ENCODE measurements around the gene SOX11.

SOX11 gene

DNA sequence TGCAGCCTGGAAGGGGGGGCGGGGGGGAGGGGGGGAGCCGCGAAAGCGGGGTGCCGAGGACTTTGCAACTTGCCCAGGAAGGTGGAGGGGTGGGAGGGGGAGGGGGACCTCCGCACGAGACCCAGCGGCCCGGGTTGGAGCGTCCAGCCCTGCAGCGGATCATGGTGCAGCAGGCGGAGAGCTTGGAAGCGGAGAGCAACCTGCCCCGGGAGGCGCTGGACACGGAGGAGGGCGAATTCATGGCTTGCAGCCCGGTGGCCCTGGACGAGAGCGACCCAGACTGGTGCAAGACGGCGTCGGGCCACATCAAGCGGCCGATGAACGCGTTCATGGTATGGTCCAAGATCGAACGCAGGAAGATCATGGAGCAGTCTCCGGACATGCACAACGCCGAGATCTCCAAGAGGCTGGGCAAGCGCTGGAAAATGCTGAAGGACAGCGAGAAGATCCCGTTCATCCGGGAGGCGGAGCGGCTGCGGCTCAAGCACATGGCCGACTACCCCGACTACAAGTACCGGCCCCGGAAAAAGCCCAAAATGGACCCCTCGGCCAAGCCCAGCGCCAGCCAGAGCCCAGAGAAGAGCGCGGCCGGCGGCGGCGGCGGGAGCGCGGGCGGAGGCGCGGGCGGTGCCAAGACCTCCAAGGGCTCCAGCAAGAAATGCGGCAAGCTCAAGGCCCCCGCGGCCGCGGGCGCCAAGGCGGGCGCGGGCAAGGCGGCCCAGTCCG lies 540 bp downstream of the SOX11 start:
- DNase-seq (ENCODE audit: low read depth): no peak

DNA sequence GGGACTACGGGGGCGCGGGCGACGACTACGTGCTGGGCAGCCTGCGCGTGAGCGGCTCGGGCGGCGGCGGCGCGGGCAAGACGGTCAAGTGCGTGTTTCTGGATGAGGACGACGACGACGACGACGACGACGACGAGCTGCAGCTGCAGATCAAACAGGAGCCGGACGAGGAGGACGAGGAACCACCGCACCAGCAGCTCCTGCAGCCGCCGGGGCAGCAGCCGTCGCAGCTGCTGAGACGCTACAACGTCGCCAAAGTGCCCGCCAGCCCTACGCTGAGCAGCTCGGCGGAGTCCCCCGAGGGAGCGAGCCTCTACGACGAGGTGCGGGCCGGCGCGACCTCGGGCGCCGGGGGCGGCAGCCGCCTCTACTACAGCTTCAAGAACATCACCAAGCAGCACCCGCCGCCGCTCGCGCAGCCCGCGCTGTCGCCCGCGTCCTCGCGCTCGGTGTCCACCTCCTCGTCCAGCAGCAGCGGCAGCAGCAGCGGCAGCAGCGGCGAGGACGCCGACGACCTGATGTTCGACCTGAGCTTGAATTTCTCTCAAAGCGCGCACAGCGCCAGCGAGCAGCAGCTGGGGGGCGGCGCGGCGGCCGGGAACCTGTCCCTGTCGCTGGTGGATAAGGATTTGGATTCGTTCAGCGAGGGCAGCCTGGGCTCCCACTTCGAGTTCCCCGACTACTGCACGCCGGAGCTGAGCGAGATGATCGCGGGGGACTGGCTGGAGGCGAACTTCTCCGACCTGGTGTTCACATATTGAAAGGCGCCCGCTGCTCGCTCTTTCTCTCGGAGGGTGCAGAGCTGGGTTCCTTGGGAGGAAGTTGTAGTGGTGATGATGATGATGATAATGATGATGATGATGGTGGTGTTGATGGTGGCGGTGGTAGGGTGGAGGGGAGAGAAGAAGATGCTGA lies 1.4 kb downstream of the SOX11 start:
- DNase-seq (ENCODE audit: low read depth): no peak

DNA sequence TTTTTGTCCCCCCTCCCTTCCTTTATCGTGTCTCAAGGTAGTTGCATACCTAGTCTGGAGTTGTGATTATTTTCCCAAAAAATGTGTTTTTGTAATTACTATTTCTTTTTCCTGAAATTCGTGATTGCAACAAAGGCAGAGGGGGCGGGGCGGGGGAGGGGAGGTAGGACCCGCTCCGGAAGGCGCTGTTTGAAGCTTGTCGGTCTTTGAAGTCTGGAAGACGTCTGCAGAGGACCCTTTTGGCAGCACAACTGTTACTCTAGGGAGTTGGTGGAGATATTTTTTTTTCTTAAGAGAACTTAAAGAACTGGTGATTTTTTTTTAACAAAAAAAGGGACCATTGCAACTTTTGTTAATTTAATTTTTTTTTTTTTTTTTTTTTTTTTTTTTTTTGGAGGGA lies 2.1 kb downstream of the SOX11 start:
- no peak for DNase-seq (ENCODE audit: low read depth)

DNA sequence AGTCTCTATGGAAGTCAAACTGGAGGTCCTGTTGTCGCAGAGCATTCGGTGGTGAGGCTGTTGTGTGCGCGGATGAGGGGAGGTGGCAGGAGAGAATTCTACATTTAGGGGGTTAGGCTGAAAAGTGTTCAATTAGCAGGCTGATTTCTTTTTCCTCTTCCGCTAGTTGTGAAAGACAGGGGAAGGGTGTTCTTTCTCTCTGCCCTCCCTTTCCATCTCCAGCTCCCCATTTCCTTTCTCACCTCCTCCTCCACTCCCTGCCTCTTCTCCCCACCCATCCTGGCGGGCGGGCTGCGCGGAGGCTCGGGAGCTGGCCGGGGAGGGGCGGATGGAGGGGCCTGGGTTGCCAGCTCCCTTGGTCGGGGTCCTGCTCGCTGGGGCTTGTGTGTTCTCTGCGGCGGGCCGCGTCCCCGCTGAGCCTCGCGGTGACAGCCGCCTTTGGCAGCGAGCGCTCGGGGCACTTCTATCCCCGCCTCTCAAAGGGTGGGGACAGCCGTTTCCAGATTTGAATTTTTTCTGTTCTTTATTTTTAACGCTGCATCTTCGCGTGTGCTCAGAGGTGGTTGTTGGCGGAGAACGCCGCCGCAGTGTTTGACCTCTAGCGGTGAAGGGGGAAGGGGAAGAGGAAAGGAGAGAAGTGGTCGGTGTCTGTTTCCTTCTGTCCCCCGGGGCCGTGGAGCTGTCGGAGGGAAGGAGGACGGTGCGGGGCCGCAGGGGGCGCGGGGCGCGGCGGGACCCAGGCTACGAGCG lies 3.6 kb downstream of the SOX11 start:
- DNase-seq (ENCODE audit: low read depth): no peak

DNA sequence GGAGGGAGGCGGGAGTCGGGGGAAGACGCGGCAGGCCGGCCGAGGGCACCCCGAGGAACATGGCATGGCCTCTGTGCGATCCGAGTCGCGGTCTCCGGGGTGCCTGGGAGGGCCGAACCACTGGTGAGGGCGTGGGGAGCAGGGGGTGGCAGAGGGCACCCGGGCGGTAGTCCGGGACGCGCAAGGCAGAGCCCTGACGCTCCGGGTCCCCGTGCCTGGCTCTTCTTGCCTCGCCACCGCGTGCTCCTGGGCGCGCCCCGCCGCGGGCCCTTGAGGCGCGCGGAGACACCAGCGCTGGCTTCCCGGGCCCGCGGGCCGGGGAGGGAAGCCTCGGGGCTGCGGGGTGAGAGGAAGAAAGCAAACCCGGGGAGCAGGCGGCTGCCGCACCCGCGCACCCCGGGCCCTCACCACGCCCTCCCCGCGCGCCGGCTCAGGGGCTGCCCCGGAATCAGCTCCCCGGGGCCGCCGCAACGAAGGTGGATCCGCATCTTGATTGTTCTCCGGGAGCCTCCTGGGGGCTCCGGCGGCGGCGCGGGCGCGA lies 4.3 kb downstream of the SOX11 start:
- no peak for DNase-seq (ENCODE audit: low read depth)

DNA sequence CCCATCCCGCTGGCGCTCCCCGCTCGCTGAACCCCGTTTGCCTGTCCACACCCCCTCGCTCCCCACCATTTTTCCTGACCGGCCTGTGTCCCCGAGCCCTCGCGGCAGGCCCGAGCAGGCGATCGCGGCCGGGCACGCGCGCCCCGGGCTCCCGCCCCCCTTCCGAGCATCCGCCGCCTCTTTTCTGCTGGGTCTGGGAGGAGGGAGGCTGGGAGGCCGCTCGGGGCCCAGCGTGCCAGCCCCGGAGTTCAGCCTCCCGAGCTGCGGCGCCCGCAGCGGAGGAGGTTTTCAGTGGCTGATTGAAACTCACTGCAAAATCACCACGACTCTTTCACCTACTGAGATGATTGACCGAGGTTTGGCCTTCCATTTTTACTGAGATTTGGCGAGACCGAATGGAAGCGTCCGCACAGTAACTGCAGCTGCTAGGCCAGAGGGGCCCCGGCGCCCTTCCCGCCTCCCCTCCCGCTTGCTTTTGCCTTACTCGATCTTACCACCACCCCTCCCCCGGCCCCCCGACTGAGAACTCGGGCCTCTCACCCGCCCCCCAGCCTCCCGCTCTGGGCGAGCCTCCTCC lies 4.8 kb downstream of the SOX11 start:
- no peak for DNase-seq (ENCODE audit: low read depth)

DNA sequence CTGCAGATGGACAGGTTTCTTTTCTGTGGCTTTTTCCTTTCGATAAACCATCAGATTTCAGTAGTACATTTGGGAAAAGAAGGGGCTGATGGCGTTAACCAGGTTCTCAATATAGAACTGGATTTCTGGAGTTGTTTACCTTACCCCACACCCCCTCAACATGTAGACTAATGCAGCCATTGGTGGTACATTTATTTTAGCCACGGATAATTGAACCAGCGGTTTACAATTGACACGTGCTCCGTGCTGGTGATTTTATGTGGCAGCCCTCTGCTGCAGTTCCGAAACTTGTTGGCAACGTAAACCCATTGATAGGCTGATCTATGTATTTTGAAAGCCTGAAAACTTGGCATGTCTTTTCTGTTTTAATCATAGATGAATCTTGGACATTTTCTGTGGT lies 5.4 kb downstream of the SOX11 start:
- DNase-seq (ENCODE audit: low read depth): no peak

DNA sequence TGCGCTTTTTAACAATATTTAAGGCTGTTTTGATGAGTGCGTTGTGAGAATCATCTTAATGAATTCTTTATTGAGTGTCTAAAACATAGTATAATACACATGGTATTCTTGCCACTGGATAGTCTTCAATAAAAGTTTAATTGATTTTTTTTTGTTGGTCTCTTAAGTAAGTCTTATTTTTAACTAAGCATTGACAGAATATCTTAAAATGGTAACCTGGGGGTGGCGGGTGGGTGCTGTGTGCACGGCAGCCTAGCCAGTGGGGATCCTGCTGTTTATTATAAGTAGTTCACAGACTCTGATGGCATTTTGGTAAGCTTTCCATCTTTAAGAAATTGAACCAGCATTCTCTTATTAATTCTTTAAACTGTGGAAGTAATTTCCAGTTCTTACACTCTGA lies 6.0 kb downstream of the SOX11 start:
- no peak for DNase-seq (ENCODE audit: low read depth)

DNA sequence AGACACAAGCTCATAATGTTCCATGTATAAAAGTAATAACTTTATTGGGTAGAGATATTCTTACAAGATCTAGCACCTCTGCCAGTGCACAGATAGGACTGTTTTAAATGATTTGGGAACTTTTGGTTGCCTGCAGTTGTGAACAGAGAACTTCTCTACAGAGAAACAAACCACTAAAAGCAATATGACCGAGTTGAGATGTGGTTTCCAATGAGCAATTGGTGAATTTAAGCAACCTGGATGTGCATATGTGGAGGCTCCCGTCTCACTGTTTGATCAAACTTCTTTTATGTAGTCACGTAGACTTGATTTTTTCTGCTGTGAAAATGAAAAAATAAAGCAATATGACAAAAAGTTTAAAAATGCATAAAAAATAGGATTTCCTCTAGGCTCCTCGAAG lies 7.8 kb downstream of the SOX11 start:
- no peak for DNase-seq (ENCODE audit: low read depth)

DNA sequence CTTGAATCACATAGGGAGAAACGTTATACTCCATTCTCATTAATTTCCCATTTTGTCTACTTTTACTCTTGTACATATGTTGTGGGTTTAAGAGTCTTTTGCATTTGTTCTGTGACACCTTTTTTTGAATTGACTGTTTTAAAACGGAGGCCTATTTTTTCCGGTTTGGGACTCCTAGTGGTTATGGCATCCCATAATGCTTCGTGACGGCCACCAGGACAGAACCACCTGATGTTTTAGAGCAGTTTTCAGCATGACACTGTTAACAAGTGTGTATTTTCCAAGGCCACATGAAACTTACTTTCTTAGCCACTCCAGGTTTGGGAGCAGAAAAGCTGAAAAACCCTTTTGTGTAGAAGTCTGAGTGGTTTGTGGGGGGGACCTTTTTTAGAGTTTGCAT lies 8.4 kb downstream of the SOX11 start:
- DNase-seq (ENCODE audit: low read depth): no peak

DNA sequence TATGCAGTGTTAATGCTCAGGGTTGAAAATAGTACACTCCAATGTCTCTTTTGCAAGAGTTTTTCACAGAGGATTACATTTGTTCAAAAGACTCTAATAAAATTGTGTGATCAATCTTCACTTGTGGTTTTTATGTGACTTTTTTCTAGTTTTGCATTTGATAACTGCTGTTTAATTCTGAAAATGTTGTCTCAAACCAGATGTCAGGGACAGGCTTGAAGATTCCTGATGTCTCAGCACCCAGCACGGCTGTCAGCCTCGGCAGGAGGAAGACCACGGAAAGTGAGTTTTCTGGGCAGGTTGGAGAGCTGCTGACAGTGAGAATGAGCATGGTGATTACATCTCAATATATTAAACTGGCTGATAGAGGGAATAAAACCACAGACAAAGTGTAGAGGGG lies 9.1 kb downstream of the SOX11 start:
- DNase-seq (ENCODE audit: low read depth): no peak

DNA sequence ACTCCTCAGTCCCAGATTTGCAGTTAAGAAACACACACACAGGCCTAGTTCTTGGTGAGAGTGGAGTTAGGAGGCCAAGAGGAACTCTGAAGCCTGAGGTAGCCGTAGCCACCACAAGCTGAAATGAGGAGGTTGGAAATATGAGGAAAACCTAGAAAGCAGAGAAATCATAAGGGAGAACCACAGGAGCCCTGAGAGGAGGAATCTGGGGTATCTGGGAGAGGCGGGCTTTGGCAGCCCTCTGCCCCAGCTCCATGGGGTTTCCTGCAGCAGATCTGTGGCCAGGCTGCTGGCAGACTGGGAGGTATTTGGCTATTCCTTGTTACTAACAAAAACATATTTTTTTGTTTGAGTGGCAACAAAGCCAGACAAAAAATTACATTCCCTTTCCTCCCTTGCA lies 11.0 kb downstream of the SOX11 start:
- DNase-seq (ENCODE audit: low read depth): no peak

DNA sequence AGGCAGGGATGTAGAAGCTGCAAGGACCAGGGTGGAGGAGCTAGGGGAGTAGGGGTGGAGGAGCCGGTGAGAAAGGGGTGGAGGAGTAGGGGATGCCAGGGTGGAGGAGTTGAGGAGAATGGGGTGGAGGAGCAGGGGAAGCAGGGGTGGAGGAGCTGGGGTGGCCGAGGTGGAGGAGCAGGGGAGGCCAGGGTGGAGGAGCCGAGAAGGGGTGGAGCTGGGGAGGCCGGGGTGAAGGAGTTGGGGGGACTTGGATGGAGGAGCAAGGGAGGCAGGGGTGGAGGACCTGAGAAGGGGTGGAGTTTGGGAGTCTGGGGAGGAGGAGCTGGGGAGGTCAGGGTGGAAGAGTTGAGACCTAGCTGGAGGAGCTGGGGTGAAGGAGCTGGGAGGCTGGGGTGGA lies 13.3 kb downstream of the SOX11 start:
- no peak for DNase-seq (ENCODE audit: low read depth)

DNA sequence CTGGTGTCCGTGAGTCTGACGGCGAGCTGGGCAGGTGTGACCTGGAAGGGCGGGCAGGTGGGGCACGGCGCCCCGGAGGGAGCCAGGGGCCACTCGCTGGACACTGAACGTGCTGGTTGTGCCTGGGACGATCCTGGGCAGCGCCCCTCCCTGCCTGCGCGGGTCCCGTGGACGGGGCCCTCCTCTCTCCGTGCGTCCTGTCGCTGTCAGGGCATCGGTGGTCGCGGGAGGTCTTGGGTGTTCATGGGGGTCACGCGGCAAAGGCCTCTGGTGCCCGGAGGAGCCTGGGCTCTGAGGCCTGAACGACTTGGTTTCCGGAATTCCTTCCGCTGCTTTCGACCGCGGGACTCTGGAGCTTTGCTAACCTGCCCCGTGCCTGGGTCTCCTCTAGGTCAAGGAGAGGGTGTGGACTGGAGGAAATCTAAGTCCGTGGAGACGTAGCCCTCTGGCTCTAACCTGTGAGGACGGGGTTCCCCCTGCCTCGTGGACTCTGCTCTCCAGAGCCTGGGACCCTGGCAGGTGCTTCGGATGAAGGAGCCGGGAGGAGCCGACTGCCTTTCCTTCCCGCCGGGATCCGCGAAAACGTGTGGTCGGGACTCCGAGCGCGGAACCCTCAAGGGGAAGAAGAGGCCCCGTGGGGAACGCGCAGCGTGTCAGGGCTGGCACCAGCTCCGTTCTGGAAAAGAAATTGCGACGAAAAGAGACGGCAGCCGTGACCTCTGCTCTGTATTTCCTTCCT lies 14.7 kb downstream of the SOX11 start:
- no peak for DNase-seq (ENCODE audit: low read depth)

DNA sequence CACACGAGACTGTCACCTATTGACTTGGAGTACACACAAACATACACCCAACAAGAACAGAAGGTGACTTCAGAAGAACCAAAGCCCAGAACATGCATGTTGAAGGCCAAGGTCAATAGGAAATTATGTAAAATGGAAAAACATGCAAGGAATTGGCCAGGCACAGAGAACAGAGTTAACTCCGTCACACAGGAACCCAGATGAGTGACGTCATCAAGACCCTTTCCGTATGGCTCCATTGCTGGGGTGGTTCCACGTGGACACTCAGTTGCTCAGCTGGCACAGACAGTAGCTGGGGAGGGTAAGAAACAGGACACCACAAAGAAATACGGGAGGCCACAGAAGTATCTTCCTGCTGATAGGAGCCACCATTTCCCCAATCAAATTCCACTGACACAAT lies 18.4 kb downstream of the SOX11 start:
- DNase-seq (ENCODE audit: low read depth): no peak

DNA sequence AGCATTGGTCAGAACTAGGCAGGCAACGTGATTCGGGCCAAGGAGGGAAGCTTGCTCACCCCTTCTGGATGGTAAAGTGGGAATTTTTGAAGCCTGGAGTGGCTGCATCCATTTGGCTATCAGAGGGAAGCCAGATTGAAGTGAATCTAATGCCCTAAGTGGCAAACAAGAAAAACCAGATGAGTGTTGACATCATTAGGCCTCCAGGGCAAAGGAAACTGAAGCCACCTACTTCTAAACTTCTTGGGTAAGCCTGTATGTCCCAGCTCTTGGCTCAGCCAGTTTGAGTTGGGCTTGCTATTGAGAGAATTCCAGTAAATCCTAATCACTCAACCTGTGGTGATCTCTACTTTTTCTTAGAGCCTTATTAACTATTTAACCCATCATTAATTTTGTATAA lies 20.9 kb downstream of the SOX11 start:
- no peak for DNase-seq (ENCODE audit: low read depth)

DNA sequence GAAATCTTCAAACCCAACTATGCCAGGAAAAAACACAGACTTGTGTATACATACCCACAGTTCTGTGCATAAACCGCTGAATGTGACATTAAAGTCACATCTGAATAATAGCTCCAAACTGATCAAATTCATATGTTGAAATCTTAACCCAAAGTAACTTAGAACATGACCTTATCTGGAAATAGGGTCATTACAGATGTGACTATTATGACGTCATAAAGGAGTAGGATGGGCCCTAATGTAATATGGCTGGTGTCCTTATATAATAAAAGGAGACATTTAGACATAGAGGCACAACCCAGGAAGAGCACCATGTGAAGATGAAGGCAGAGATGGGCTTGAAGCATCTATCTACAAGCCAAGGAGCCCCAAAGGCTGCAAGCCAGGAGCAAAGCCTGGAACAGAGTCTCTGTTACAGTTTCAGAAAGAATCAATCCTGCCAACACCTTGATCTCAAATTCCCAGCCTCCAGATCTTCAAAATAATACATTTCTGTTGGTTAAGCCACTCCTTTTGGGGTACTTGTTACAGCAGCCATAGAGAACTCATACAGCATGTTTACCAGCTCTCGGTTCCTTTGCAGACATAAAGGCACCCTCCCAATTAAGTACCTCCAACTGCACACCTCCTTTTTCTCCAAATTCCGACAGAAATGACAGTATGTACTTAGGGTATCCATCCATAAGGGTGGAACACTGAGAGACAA lies 27.6 kb downstream of the SOX11 start:
- DNase-seq (ENCODE audit: low read depth): no peak

DNA sequence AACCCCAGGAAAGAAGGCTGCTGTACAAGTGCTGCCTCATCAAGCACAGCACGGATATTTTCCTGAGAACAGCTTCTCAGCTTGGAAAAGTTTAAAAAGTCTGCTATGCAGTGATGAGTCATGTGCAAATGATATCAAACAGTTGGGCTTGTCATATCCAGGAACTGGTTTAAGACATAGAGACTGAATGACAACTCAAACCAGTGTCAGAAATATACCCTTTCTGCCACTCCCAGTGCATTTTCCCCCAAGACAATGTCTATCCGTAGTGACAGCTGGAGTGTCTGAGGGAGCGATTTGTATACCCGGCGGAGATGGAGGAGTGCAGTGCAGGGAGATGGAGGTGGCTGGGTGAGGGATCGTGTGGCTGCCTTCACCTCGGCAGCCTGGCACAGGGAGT lies 28.2 kb downstream of the SOX11 start:
- no peak for DNase-seq (ENCODE audit: low read depth)

DNA sequence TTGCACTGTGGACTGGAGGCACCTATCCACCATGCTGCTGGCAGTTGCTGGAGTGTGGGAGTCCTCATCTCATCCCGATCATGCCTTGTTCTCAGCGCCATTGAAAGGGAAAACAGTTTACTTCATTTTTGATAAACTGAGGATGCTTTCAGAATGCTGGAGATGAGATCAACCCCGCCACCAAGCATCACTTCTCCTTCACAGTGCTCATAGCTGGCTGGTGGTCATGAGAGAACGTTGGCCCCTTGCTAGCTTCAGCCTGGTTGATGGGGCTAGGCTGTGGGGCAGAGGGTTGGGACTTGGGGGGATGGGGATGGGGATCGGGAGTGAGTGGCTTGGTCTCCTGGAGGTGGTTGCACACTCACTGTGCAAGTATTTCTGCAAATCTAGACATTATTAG lies 30.1 kb downstream of the SOX11 start:
- no peak for DNase-seq (ENCODE audit: low read depth)

DNA sequence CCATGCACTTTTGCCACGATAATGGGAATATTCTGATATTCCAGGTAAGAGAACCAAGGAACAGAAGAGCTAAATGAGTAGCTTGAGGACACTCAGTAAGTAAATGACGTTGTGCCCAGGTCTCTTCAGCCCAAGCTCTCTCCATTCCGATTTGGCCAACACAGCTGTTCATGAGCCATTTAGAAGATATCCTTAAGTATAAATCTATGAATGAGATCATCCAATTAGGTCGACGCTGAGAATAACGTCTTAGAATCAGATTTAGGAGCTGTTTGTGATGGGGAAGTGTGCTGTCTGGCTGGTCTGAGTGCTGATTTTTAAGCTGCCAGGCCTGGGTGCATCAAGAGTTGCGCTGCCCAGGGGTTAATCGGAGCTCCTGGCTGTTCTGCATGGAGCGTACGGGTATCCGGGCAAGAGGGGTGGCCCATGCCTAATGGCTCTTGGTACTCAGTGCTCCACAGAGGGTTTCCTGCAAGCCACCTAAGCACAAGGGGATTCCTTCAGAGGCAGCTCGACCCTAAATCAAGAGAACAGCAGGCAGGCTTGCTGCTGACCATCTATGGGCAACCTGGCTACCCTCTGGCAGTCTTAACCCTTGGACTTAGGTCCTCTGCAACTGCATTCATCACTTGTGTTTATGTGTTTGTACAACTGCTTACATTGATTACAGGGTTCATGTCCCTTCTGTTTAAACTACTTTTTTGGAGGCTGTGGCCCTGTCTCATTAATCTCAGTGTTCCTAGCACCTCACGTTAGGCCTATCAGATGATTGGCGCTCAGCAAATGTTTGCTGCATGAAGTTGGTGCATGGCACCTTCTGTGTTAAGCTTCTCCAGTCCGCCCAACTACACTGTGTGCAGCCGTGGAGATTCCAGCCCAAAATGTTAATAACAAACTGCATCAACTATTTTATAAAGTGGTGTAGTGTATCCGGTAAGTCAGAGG lies 31.9 kb downstream of the SOX11 start:
- no peak for DNase-seq (ENCODE audit: low read depth)

Measured in stimulated activated CD8-positive, alpha-beta memory T cell treated with anti-CD3 and anti-CD28 coated beads, Interleukin-7, amount 100 ng/mL, for 24 hours (primary cell).